ENCODE results near the gene TNFRSF19.
"Not testable (repeated sequence)": the region's sequence is repeated elsewhere in the genome, so short reads cannot be mapped to it uniquely, and the experiment has no call there.

Gene TNFRSF19

GRCh38 chr13:23674795-23675640 lies 104.8 kb downstream of the TNFRSF19 start:
- H3K27ac ChIP-seq (ENCODE audit: low read depth, low read length): no peak overlapping the region

GRCh38 chr13:23677679-23678288 lies 107.6 kb downstream of the TNFRSF19 start:
- not testable (repeated sequence) for H3K4me3 ChIP-seq (ENCODE audit: low read depth, low read length); H3K9ac ChIP-seq (ENCODE audit: low read depth, low read length); H3K36me3 ChIP-seq (ENCODE audit: control insufficient read depth, insufficient read depth, low read length); H3K27ac ChIP-seq (ENCODE audit: low read depth, low read length); H3K27me3 ChIP-seq (ENCODE audit: control insufficient read depth, insufficient read depth, low read length)
- H3K4me1 ChIP-seq (ENCODE audit: control insufficient read depth, insufficient read depth, low read length): peaks cover 20% of the 10 kb centered on the region
- peaks cover 19% of the 10 kb centered on the region for H3K9me3 ChIP-seq (ENCODE audit: control insufficient read depth, insufficient read depth, low read length)

More at GRCh38 chr13:23674795-23675640, 104.8 kb downstream of the TNFRSF19 start:
- Histone ChIP-seq H3K9me3 (ENCODE audit: control insufficient read depth, insufficient read depth, low read length) (peaks cover 17% of the 10 kb centered on the region), H3K4me1 (ENCODE audit: control insufficient read depth, insufficient read depth, low read length) (peaks cover 18% of the 10 kb centered on the region), H3K9ac (ENCODE audit: low read depth, low read length) (no peak overlapping the region), H3K4me3 (ENCODE audit: low read depth, low read length) (no peak overlapping the region), H3K27me3 (ENCODE audit: control insufficient read depth, insufficient read depth, low read length) (no peaks in the 10 kb centered on the region), H3K36me3 (ENCODE audit: control insufficient read depth, insufficient read depth, low read length) (no peaks in the 10 kb centered on the region)

GRCh38 chr13:23678795-23679194 lies 108.6 kb downstream of the TNFRSF19 start:
- peaks cover 10% of the 10 kb centered on the region for H3K4me1 ChIP-seq (ENCODE audit: control insufficient read depth, insufficient read depth, low read length)
- no peak overlapping the region for H3K4me3 ChIP-seq (ENCODE audit: low read depth, low read length)
- no peak overlapping the region for H3K27ac ChIP-seq (ENCODE audit: low read depth, low read length)

GRCh38 chr13:23679220-23679619 lies 109.0 kb downstream of the TNFRSF19 start:
- Histone ChIP-seq H3K9me3 (ENCODE audit: control insufficient read depth, insufficient read depth, low read length) (peaks cover 31% of the 10 kb centered on the region), H3K4me1 (ENCODE audit: control insufficient read depth, insufficient read depth, low read length) (peaks cover 6% of the 10 kb centered on the region), H3K9ac (ENCODE audit: low read depth, low read length) (no peak overlapping the region), H3K4me3 (ENCODE audit: low read depth, low read length) (no peak overlapping the region), H3K36me3 (ENCODE audit: control insufficient read depth, insufficient read depth, low read length) (no peaks in the 10 kb centered on the region), H3K27ac (ENCODE audit: low read depth, low read length) (no peak overlapping the region), H3K27me3 (ENCODE audit: control insufficient read depth, insufficient read depth, low read length) (no peaks in the 10 kb centered on the region)

More at GRCh38 chr13:23678795-23679194, 108.6 kb downstream of the TNFRSF19 start:
- no peaks in the 10 kb centered on the region for H3K36me3 ChIP-seq (ENCODE audit: control insufficient read depth, insufficient read depth, low read length)
- peaks cover 27% of the 10 kb centered on the region for H3K9me3 ChIP-seq (ENCODE audit: control insufficient read depth, insufficient read depth, low read length)
- H3K27me3 ChIP-seq (ENCODE audit: control insufficient read depth, insufficient read depth, low read length): no peaks in the 10 kb centered on the region
- no peak overlapping the region for H3K9ac ChIP-seq (ENCODE audit: low read depth, low read length)

GRCh38 chr13:23680845-23681669 lies 110.8 kb downstream of the TNFRSF19 start:
- no peaks in the 10 kb centered on the region for H3K27me3 ChIP-seq (ENCODE audit: control insufficient read depth, insufficient read depth, low read length)
- peaks cover 4% of the 10 kb centered on the region; the same call in 1 of the 2 replicates for H3K4me1 ChIP-seq (ENCODE audit: control insufficient read depth, insufficient read depth, low read length)
- no peak overlapping the region for H3K4me3 ChIP-seq (ENCODE audit: low read depth, low read length)
- H3K27ac ChIP-seq (ENCODE audit: low read depth, low read length): no peak overlapping the region
- no peak overlapping the region for H3K9ac ChIP-seq (ENCODE audit: low read depth, low read length)
- H3K36me3 ChIP-seq (ENCODE audit: control insufficient read depth, insufficient read depth, low read length): no peaks in the 10 kb centered on the region
- H3K9me3 ChIP-seq (ENCODE audit: control insufficient read depth, insufficient read depth, low read length): peaks cover 38% of the 10 kb centered on the region

GRCh38 chr13:23683084-23683483 lies 112.9 kb downstream of the TNFRSF19 start:
- Histone ChIP-seq H3K36me3 (ENCODE audit: control insufficient read depth, insufficient read depth, low read length) (no peaks in the 10 kb centered on the region), H3K9ac (ENCODE audit: low read depth, low read length) (no peak overlapping the region), H3K4me3 (ENCODE audit: low read depth, low read length) (no peak overlapping the region), H3K27me3 (ENCODE audit: control insufficient read depth, insufficient read depth, low read length) (no peaks in the 10 kb centered on the region), H3K4me1 (ENCODE audit: control insufficient read depth, insufficient read depth, low read length) (peaks cover 4% of the 10 kb centered on the region; the same call in 1 of the 2 replicates), H3K27ac (ENCODE audit: low read depth, low read length) (no peak overlapping the region), H3K9me3 (ENCODE audit: control insufficient read depth, insufficient read depth, low read length) (peaks cover 32% of the 10 kb centered on the region)

- no peaks in the 10 kb centered on the region for H3K36me3 ChIP-seq (ENCODE audit: control insufficient read depth, insufficient read depth, low read length)
- H3K9ac ChIP-seq (ENCODE audit: low read depth, low read length): no peak overlapping the region
- H3K27ac ChIP-seq (ENCODE audit: low read depth, low read length): no peak overlapping the region
- H3K9me3 ChIP-seq (ENCODE audit: control insufficient read depth, insufficient read depth, low read length): peaks cover 21% of the 10 kb centered on the region
- H3K4me3 ChIP-seq (ENCODE audit: low read depth, low read length): no peak overlapping the region
- H3K4me1 ChIP-seq (ENCODE audit: control insufficient read depth, insufficient read depth, low read length): peaks cover 4% of the 10 kb centered on the region; the same call in 1 of the 2 replicates
- H3K27me3 ChIP-seq (ENCODE audit: control insufficient read depth, insufficient read depth, low read length): no peaks in the 10 kb centered on the region
Observed at GRCh38 chr13:23684647-23685046, 114.4 kb downstream of the TNFRSF19 start.

- Histone ChIP-seq H3K4me1 (ENCODE audit: control insufficient read depth, insufficient read depth, low read length) (peaks cover 4% of the 10 kb centered on the region; the same call in 1 of the 2 replicates), H3K4me3 (ENCODE audit: low read depth, low read length) (no peak overlapping the region), H3K36me3 (ENCODE audit: control insufficient read depth, insufficient read depth, low read length) (no peaks in the 10 kb centered on the region), H3K27me3 (ENCODE audit: control insufficient read depth, insufficient read depth, low read length) (no peaks in the 10 kb centered on the region), H3K9me3 (ENCODE audit: control insufficient read depth, insufficient read depth, low read length) (peaks cover 21% of the 10 kb centered on the region), H3K27ac (ENCODE audit: low read depth, low read length) (no peak overlapping the region), H3K9ac (ENCODE audit: low read depth, low read length) (no peak overlapping the region)
Observed at GRCh38 chr13:23685416-23685815, 115.2 kb downstream of the TNFRSF19 start.

GRCh38 chr13:23686948-23687347 lies 116.7 kb downstream of the TNFRSF19 start:
- Histone ChIP-seq H3K27ac (ENCODE audit: low read depth, low read length) (no peak overlapping the region), H3K27me3 (ENCODE audit: control insufficient read depth, insufficient read depth, low read length) (no peaks in the 10 kb centered on the region), H3K9me3 (ENCODE audit: control insufficient read depth, insufficient read depth, low read length) (peaks cover 21% of the 10 kb centered on the region), H3K4me3 (ENCODE audit: low read depth, low read length) (no peak overlapping the region), H3K4me1 (ENCODE audit: control insufficient read depth, insufficient read depth, low read length) (no peaks in the 10 kb centered on the region), H3K36me3 (ENCODE audit: control insufficient read depth, insufficient read depth, low read length) (no peaks in the 10 kb centered on the region), H3K9ac (ENCODE audit: low read depth, low read length) (no peak overlapping the region)

- no peaks in the 10 kb centered on the region for H3K4me1 ChIP-seq (ENCODE audit: control insufficient read depth, insufficient read depth, low read length)
- peaks cover 20% of the 10 kb centered on the region for H3K9me3 ChIP-seq (ENCODE audit: control insufficient read depth, insufficient read depth, low read length)
- no peaks in the 10 kb centered on the region for H3K36me3 ChIP-seq (ENCODE audit: control insufficient read depth, insufficient read depth, low read length)
- H3K27ac ChIP-seq (ENCODE audit: low read depth, low read length): no peak overlapping the region
- no peak overlapping the region for H3K4me3 ChIP-seq (ENCODE audit: low read depth, low read length)
- H3K27me3 ChIP-seq (ENCODE audit: control insufficient read depth, insufficient read depth, low read length): no peaks in the 10 kb centered on the region
- no peak overlapping the region for H3K9ac ChIP-seq (ENCODE audit: low read depth, low read length)
Observed at GRCh38 chr13:23687614-23688013, 117.4 kb downstream of the TNFRSF19 start.
